ENCODE results near the gene CYP17A1. TPM values are rescaled to one million over a fixed set of nuclear protein-coding genes. Genes with fewer than 3 reads are reported as not detected.

CYP17A1 gene
- total and polyA plus RNA-seq, 10 of the 15 experiments (the other 5 are each of a cell fraction or from before 2014, with no cell fraction given): 2.1 TPM; not detected in 9

- H3K27ac ChIP-seq (ENCODE audit: control insufficient read depth, insufficient read depth): no peak overlapping the region
- H3K27me3 ChIP-seq (replicated peaks in 1 of 2; ENCODE audit: control insufficient read depth in 2 of 2, insufficient read depth in 2 of 2, low read length in 1 of 2): no peaks in the 10 kb centered on the region
- H3K9ac ChIP-seq (ENCODE audit: control insufficient read depth, insufficient read depth, low read length): no peak overlapping the region
- intact Hi-C loops (cut with micrococcal nuclease; ENCODE audit: unreplicated experiment): no loop called here
- ChIA-PET SMC1A (ENCODE audit: uncharacterized antibody, unreplicated experiment) (interaction anchor here (1.3 to 1.5 kb wide), 3 partner anchors 9 to 17 kb away, joined by 4 read pairs; no protein-coding TSS in a partner anchor), RAD21 (ENCODE audit: unreplicated experiment) (no interaction called here), CTCF (no interaction called here), POLR2A (no interaction called here)
- no peaks in the 10 kb centered on the region; the same call in 1 of the 2 replicates for H3K4me1 ChIP-seq (ENCODE audit: control insufficient read depth, insufficient read depth, low read length)
- no peaks in the 10 kb centered on the region for H4K20me1 ChIP-seq (ENCODE audit: control insufficient read depth, insufficient read depth)
- H3K9me3 ChIP-seq (replicated peaks; ENCODE audit: control insufficient read depth, insufficient read depth, low read length): no peaks in the 10 kb centered on the region; the same call in 2 of the 3 replicates
- peaks cover 2% of the 10 kb centered on the region for H3K79me2 ChIP-seq (ENCODE audit: control insufficient read depth, insufficient read depth, low read length)
- peaks cover 0 to 4% of the 10 kb centered on the region in 2 experiments; a peak in 1 of 4 replicates for H3K36me3 ChIP-seq (ENCODE audit: control insufficient read depth in 2 of 2, insufficient read depth in 2 of 2, low read length in 1 of 2)
- FAIRE-seq: no peak
- TF ChIP-seq NFIC (IDR thresholded peaks at IDR 0.05; ENCODE audit: low read depth, low read length) (no peak), HDGF (IDR thresholded peaks at IDR 0.05) (no peak), DPF2 (IDR thresholded peaks at IDR 0.05) (no peak), SREBF2 (IDR thresholded peaks at IDR 0.05; ENCODE audit: low read length) (no peak), HDAC2 (IDR thresholded peaks at IDR 0.05) (no peak), ZBTB33 (IDR thresholded peaks at IDR 0.05) (no peak), SMAD5 (IDR thresholded peaks at IDR 0.05; ENCODE audit: low read depth) (no peak), TAF1 (IDR thresholded peaks at IDR 0.05; ENCODE audit: borderline replicate concordance, low read depth, low read length) (no peak), NFYA (IDR thresholded peaks at IDR 0.05; ENCODE audit: borderline replicate concordance, low read depth, low read length) (no peak), ZNF217 (IDR thresholded peaks at IDR 0.05) (no peak), CBFB (IDR thresholded peaks at IDR 0.05; ENCODE audit: low read depth) (no peak), GATAD2B (conservative IDR thresholded peaks at IDR 0.05; ENCODE audit: low read depth) (no peak), IRF3 (IDR thresholded peaks at IDR 0.05) (no peak), PKNOX1 (IDR thresholded peaks at IDR 0.05) (no peak), ESRRA (IDR thresholded peaks at IDR 0.05; ENCODE audit: low read length) (no peak), MTA2 (IDR thresholded peaks at IDR 0.05; ENCODE audit: low read depth) (no peak), JUNB (IDR thresholded peaks at IDR 0.05) (no peak), IKZF2 (IDR thresholded peaks at IDR 0.05) (no peak), KLF5 (IDR thresholded peaks at IDR 0.05; ENCODE audit: partially characterized antibody) (no peak), YBX1 (IDR thresholded peaks at IDR 0.05) (no peak)
- H3K4me3 ChIP-seq: no peak overlapping the region
- WGBS (ENCODE audit: insufficient coverage, insufficient replicate concordance, low lambda C conversion rate, missing lambda C conversion rate): 69% methylated on average over 2 of the region's 2 CpGs
- DNase-seq (ENCODE audit: low read depth, low spot score): no peak
- ATAC-seq: no peak
- no TSS peak for BruUV-seq (replicated peaks)
- no peak overlapping the region for H3K4me2 ChIP-seq (ENCODE audit: control insufficient read depth, insufficient read depth)
- in situ Hi-C loops (cut with MboI): no loop called here
- H2AFZ ChIP-seq (ENCODE audit: control insufficient read depth, low read depth, low read length): no peak overlapping the region
Measured at GRCh38 chr10:102785818-102786217, 51.4 kb downstream of the CYP17A1 start.

Measured in GM12878 (cell line).